AG04450 (cell line): Measurements from ENCODE around the gene VDR. TPM values are rescaled to one million over a fixed set of nuclear protein-coding genes. Genes with fewer than 3 reads are reported as not detected.

Experiments used
- CTCF ChIA-PET: fragments of 300-600, 350-600 bp; formaldehyde crosslinking; extraction: SDS; loops from one replicate; lab custom pipeline; 2022; ENCODE audit warnings: antibody characterized with exemption, inconsistent platforms; lab: Charles Lee
- POLR2A ChIA-PET: fragments of 350-600 bp; formaldehyde crosslinking; extraction: SDS; loops from one replicate; lab custom pipeline; 2021; ENCODE audit warnings: antibody characterized with exemption, inconsistent platforms; lab: Yijun Ruan, JAX
- DNase-seq: peaks from one replicate; pipeline ENCODE4 v3.0.0-alpha.2; 2011; ENCODE audit warnings: low read depth, low spot score
- H3K27ac ChIP-seq: one replicate; pipeline ENCODE4 v1.5.1; 2012; ENCODE audit warnings: low read depth, low read length, control low read depth
- H3K27me3 ChIP-seq: one replicate; pipeline ENCODE4 v1.6.0; 2012; ENCODE audit warnings: low read length; ENCODE audit not compliant: control insufficient read depth, insufficient read depth
- H3K4me3 ChIP-seq: 2 replicates; pipeline ENCODE4 v1.5.1; 2011; ENCODE audit warnings: mild to moderate bottlenecking, low read depth, low read length, control low read depth
- H3K9me3 ChIP-seq: 2 replicates; pipeline ENCODE4 v1.5.1; 2012; ENCODE audit warnings: low read length; ENCODE audit not compliant: control insufficient read depth, insufficient read depth
- CTCF ChIP-seq: IDR thresholded peaks from 2 replicates; pipeline ENCODE4 v1.5.1; 2011; ENCODE audit warnings: low read depth, low read length, control low read depth, inconsistent platforms
- polyA plus RNA-seq: library from polyadenylated mRNA; depleted of rRNA; stranded (reverse); fragments of >200 nt; gene quantifications from 2 replicates; pipeline ENCODE4 v1.2.3, GENCODE V29; 2011

VDR gene
- polyA plus RNA-seq, 1 experiment: 11.9 TPM

GRCh38 chr12:47821346-47821706 lies 83.5 kb downstream of the VDR start:
- ChIA-PET POLR2A (interaction anchor here (0.9 to 1.4 kb wide), 6 partner anchors 8 to 17 kb away, joined by 3 to 19 read pairs (median 13); no protein-coding TSS in a partner anchor), CTCF (interaction anchor here (1.2 to 2.1 kb wide), 4 partner anchors 10 to 79 kb away, joined by 4 to 13 read pairs (median 5); no protein-coding TSS in a partner anchor)
- DNase-seq: no peak
- Histone ChIP-seq H3K4me3 (no peak overlapping the region), H3K27ac (peak overlapping the region; percentile 99), H3K27me3 (no peaks in the 10 kb centered on the region), H3K9me3 (no peaks in the 10 kb centered on the region; the same call in 1 of the 2 replicates)
- TF ChIP-seq CTCF: no peak

GRCh38 chr12:47820631-47821345 lies 84.0 kb downstream of the VDR start:
- Histone ChIP-seq H3K27ac (peak overlapping the region; percentile 99), H3K9me3 (no peaks in the 10 kb centered on the region; the same call in 1 of the 2 replicates), H3K4me3 (peak overlapping the region; percentile 91), H3K27me3 (no peaks in the 10 kb centered on the region)
- TF ChIP-seq CTCF: no peak
- ChIA-PET CTCF (interaction anchor here (0.6 to 2.1 kb wide), 6 partner anchors 11 to 350 kb away, joined by 4 to 13 read pairs (median 5); no protein-coding TSS in a partner anchor), POLR2A (interaction anchor here (0.6 to 1.4 kb wide), 9 partner anchors 9 to 181 kb away, joined by 3 to 19 read pairs (median 11); no protein-coding TSS in a partner anchor)
- DNase-seq: peak; percentile 88

- Histone ChIP-seq H3K4me3 (peak within 1 kb of the TSS; percentile 91), H3K9me3 (no peaks in the 10 kb centered on the region; the same call in 1 of the 2 replicates), H3K27ac (peak within 1 kb of the TSS; percentile 99), H3K27me3 (no peaks in the 10 kb centered on the region)
- CTCF ChIA-PET: interaction anchor here (0.6 to 2.1 kb wide), 8 partner anchors 11 to 351 kb away, joined by 3 to 13 read pairs (median 4); no protein-coding TSS in a partner anchor
- DNase-seq: no peak
- POLR2A ChIA-PET: interaction anchor here (0.6 to 1.4 kb wide), 9 partner anchors 9 to 182 kb away, joined by 3 to 19 read pairs (median 11); no protein-coding TSS in a partner anchor
- no peak for TF ChIP-seq CTCF
Observed at GRCh38 chr12:47819896-47820630, 84.7 kb downstream of the VDR start, which contains the start of gene HDAC7. TSS of gene HDAC7 (minus strand) at chr12:47819903. CDS start at chr12:47819785, 118 bp downstream.

- DNase-seq: no peak
- TF ChIP-seq CTCF: peak; percentile 34
- H3K9me3 ChIP-seq: no peaks in the 10 kb centered on the region; the same call in 1 of the 2 replicates
- ChIA-PET CTCF (interaction anchor here (0.6 to 2.7 kb wide), 4 partner anchors 14 to 274 kb away, joined by 3 to 22 read pairs (median 6); no protein-coding TSS in a partner anchor), POLR2A (interaction anchor here (0.6 kb wide), 1 partner anchor 39 kb away, joined by 8 read pairs; no protein-coding TSS in a partner anchor)
- peak overlapping the region; percentile 91 for H3K4me3 ChIP-seq
- no peaks in the 10 kb centered on the region for H3K27me3 ChIP-seq
- peak overlapping the region; percentile 61 for H3K27ac ChIP-seq
Observed at GRCh38 chr12:47819138-47819895, 85.5 kb downstream of the VDR start.
